K562 (cell line): ENCODE measurements around the gene SOX12. TPM values are rescaled to one million over a fixed set of nuclear protein-coding genes. Genes with fewer than 3 reads are reported as not detected.

Experiments used
- ARID3B ChIP-seq: fragments of 250-450 bp; sonication (Bioruptor Pico); IDR thresholded peaks from 2 replicates; pipeline ENCODE4 v1.4.0; 2020; ENCODE audit warnings: borderline replicate concordance
- EP400 ChIP-seq: fragments of 450-650 bp; IDR thresholded peaks from 2 replicates; pipeline ENCODE4 v1.6.1; 2017; ENCODE audit warnings: antibody characterized with exemption, mild to moderate bottlenecking, moderate library complexity
- FOXA3 ChIP-seq, 2 experiments: fragments of 450-650 bp in 1 of 2; sonication (generic) in 1 of 2; formaldehyde crosslinking; IDR thresholded peaks in 1 of 2; conservative IDR thresholded peaks in 1 of 2; 2 replicates each; pipeline versions ENCODE4 v1.4.0 to v1.8.0; 2020 to 2022; ENCODE audit warnings: mild to moderate bottlenecking in 2 of 2, missing genetic modification reagents in 1 of 2
- FOXP1 ChIP-seq: sonication (generic); formaldehyde crosslinking; IDR thresholded peaks from 2 replicates; pipeline ENCODE4 v1.8.0; 2022; ENCODE audit warnings: mild to moderate bottlenecking, missing genetic modification reagents
- HMGN3 ChIP-seq: IDR thresholded peaks from 2 replicates; pipeline ENCODE4 v1.6.1; 2011; ENCODE audit warnings: borderline replicate concordance, low read depth, mild to moderate bottlenecking, mixed read lengths, low read length; ENCODE audit not compliant: insufficient read length; ENCODE audit errors: extremely low read depth
- MAX ChIP-seq: sonication (generic); formaldehyde crosslinking; IDR thresholded peaks from 2 replicates; pipeline ENCODE4 v1.9.0; 2022; ENCODE audit warnings: mild to moderate bottlenecking, missing genetic modification reagents
- MEIS2 ChIP-seq: fragments of 450-650 bp; IDR thresholded peaks from 2 replicates; pipeline ENCODE4 v1.6.1; 2014; ENCODE audit warnings: mild to moderate bottlenecking; ENCODE audit not compliant: partially characterized antibody
- NCOA6 ChIP-seq: fragments of 450-650 bp; IDR thresholded peaks from 2 replicates; pipeline ENCODE4 v1.6.1; 2017; ENCODE audit warnings: mild to moderate bottlenecking
- NUFIP1 ChIP-seq: fragments of 450-650 bp; IDR thresholded peaks from 2 replicates; pipeline ENCODE4 v1.6.1; 2018; ENCODE audit not compliant: partially characterized antibody
- PHF8 ChIP-seq: fragments of 200-600 bp; sonication (generic); IDR thresholded peaks from 2 replicates; pipeline ENCODE4 v1.6.1; 2012; ENCODE audit warnings: mixed run types, mild to moderate bottlenecking, inconsistent platforms, low read length, moderate library complexity, borderline replicate concordance
- POLR2AphosphoS2 ChIP-seq: IDR thresholded peaks from 2 replicates; pipeline ENCODE4 v1.6.1; 2012; ENCODE audit warnings: low read length, improper control_type of control experiment
- POLR2AphosphoS5 ChIP-seq: IDR thresholded peaks from 2 replicates; pipeline ENCODE4 v1.6.1; 2011; ENCODE audit warnings: mild to moderate bottlenecking, low read depth, low read length, moderate library complexity; ENCODE audit not compliant: control insufficient read depth, insufficient read depth
- RFX5 ChIP-seq: IDR thresholded peaks from 2 replicates; pipeline ENCODE4 v1.6.1; 2011; ENCODE audit warnings: low read depth, mild to moderate bottlenecking, improper control_type of control experiment, low read length
- SAP30 ChIP-seq: fragments of 200-600 bp; sonication (generic); IDR thresholded peaks from 2 replicates; pipeline ENCODE4 v1.6.1; 2012; ENCODE audit warnings: borderline replicate concordance, low read depth, mild to moderate bottlenecking, moderate library complexity, low read length, control low read depth, inconsistent platforms; ENCODE audit not compliant: insufficient read depth, poor library complexity, severe bottlenecking
- SP1 ChIP-seq: sonication (generic); formaldehyde crosslinking; IDR thresholded peaks from 2 replicates; pipeline ENCODE4 v1.8.1; 2022; ENCODE audit warnings: mild to moderate bottlenecking, missing genetic modification reagents
- TCF15 ChIP-seq: fragments of 250-450 bp; sonication (Bioruptor Pico); IDR thresholded peaks from 2 replicates; pipeline ENCODE4 v1.8.0; 2022; ENCODE audit warnings: moderate library complexity, mild to moderate bottlenecking, inconsistent platforms
- TOE1 ChIP-seq, 2 experiments: fragments of 450-650 bp in 1 of 2; sonication (generic) in 1 of 2; formaldehyde crosslinking in 1 of 2; IDR thresholded peaks; 2 replicates each; pipeline versions ENCODE4 v1.7.1 to v1.8.0; 2016 to 2022; ENCODE audit warnings: borderline replicate concordance in 2 of 2, mild to moderate bottlenecking in 2 of 2, antibody characterized with exemption in 1 of 2, inconsistent platforms in 1 of 2, low read depth in 1 of 2, missing genetic modification reagents in 1 of 2, moderate library complexity in 1 of 2
- VEZF1 ChIP-seq: fragments of 200-800 bp; sonication (Bioruptor generic); IDR thresholded peaks from 2 replicates; pipeline ENCODE4 v1.6.1; 2017; ENCODE audit warnings: missing genetic modification characterization, missing compliant biosample characterization
- ZBTB17 ChIP-seq: fragments of 450-650 bp; formaldehyde crosslinking; IDR thresholded peaks from 2 replicates; pipeline ENCODE4 v1.4.0; 2020; ENCODE audit warnings: mild to moderate bottlenecking
- ZFX ChIP-seq: sonication (generic); formaldehyde crosslinking; IDR thresholded peaks from 2 replicates; pipeline ENCODE4 v1.8.0; 2022; ENCODE audit warnings: mild to moderate bottlenecking, missing genetic modification reagents, moderate library complexity
- ZNF75A ChIP-seq: fragments of 450-650 bp; formaldehyde crosslinking; IDR thresholded peaks from 2 replicates; pipeline ENCODE4 v1.4.0; 2020; ENCODE audit warnings: mild to moderate bottlenecking
- polyA plus RNA-seq, 8 experiments: library from polyadenylated mRNA; depleted of rRNA in 4 of 8; stranded (reverse) in 5 of 8; unstranded in 3 of 8; fragments of >200 nt; fragmentation: Nextera tagmentation in 2 of 8; fragmentation: Illumina TruSeq in 1 of 8; extraction: Ambion mirVana in 2 of 8; extraction: Trizol in 1 of 8; gene quantifications; 2 replicates each; pipeline versions ENCODE4 v1.2.1 to v1.2.3, GENCODE V29; 2011 to 2014; ENCODE audit warnings: inconsistent platforms in 1 of 8, missing spikeins in 1 of 8
- total RNA-seq, 7 experiments: library from RNA; depleted of rRNA in 6 of 7; stranded (reverse); fragments of >200 nt in 6 of 7; fragmentation: Illumina TruSeq in 2 of 7; extraction: Trizol in 2 of 7; gene quantifications; 2 replicates each; pipeline versions ENCODE4 v1.2.1 to v1.2.3, GENCODE V29; 2011 to 2021; ENCODE audit warnings: low replicate concordance in 1 of 7

The SOX12 gene
- total and polyA plus RNA-seq, 9 of the 15 experiments (the other 6 are each of a cell fraction or from before 2014, with no cell fraction given): 0.42 to 26.3 (median 2.6) TPM

- TF ChIP-seq POLR2AphosphoS5: peak; percentile 66
- TF ChIP-seq VEZF1 (CRISPR knock-in tag): peak; percentile 97
- TF ChIP-seq ZBTB17 (CRISPR knock-in tag): 0 out of 2 replicates have a peak, but pooled peaks have one; percentile 23
- TF ChIP-seq RFX5: peak; percentile 32; the same call in 1 of the 2 replicates
- 0 out of 4 replicates have a peak, but pooled peaks of 1 of the 2 experiments have one; percentile 29 for TF ChIP-seq FOXA3 (CRISPR knock-in tag; conservative IDR thresholded peaks at IDR 0.05 in 1 of 2, IDR thresholded peaks at IDR 0.05 in 1 of 2)
- TF ChIP-seq POLR2AphosphoS2: peak; percentile 66; the same call in 1 of the 2 replicates
- peak; percentile 88 for TF ChIP-seq MAX (CRISPR knock-in tag)
- no peak for TF ChIP-seq TCF15 (CRISPR knock-in tag)
- no peak for TF ChIP-seq NCOA6
- TF ChIP-seq ZNF75A: no peak
- TF ChIP-seq TOE1 (IDR thresholded peaks at IDR 0.05; ENCODE audit: borderline replicate concordance): 0 out of 2 replicates have a peak, but pooled peaks have one; percentile 16
- TF ChIP-seq TOE1 (CRISPR knock-in tag; IDR thresholded peaks at IDR 0.05; ENCODE audit: borderline replicate concordance, low read depth): no peak
- TF ChIP-seq NUFIP1: no peak
- TF ChIP-seq MEIS2: peak; percentile 12
- TF ChIP-seq ZFX (CRISPR knock-in tag): peak; percentile 11; the same call in 1 of the 2 replicates
- peak; percentile 68 for TF ChIP-seq HMGN3
- 0 out of 2 replicates have a peak, but pooled peaks have one; percentile 18 for TF ChIP-seq FOXP1 (CRISPR knock-in tag)
- TF ChIP-seq EP400: peak; percentile 77; the same call in 1 of the 2 replicates
- TF ChIP-seq SP1 (CRISPR knock-in tag): peak; percentile 76
- TF ChIP-seq ARID3B (CRISPR knock-in tag): no peak
- TF ChIP-seq PHF8: peak; percentile 51; the same call in 1 of the 2 replicates
- TF ChIP-seq SAP30: peak; percentile 18
Measured at GRCh38 chr20:327186-328026, 2.1 kb downstream of the SOX12 start (continued).
